Measurements from ENCODE around the gene PTEN. TPM values are rescaled to one million over a fixed set of nuclear protein-coding genes. Genes with fewer than 3 reads are reported as not detected.
"Not testable (repeated sequence)": the region's sequence is repeated elsewhere in the genome, so short reads cannot be mapped to it uniquely, and the experiment has no call there.

The PTEN gene
- total and polyA plus RNA-seq, 2 donors (not counting 3 experiments of a cell fraction or from before 2014, with no cell fraction given), result 8.0 to 76.9 TPM

GRCh38 chr10:87903396-87903795 is 40.0 kb downstream of the PTEN start:
- H3K9me3 ChIP-seq (replicated peaks; ENCODE audit: control insufficient read depth, insufficient read depth, low read length); H3K9ac ChIP-seq (replicated peaks; ENCODE audit: extremely low read depth, insufficient read depth, low read length); H3K9me1 ChIP-seq (replicated peaks; ENCODE audit: control insufficient read depth, extremely low read depth, insufficient read depth, low read length); H2AFZ ChIP-seq (ENCODE audit: low read depth, low read length); POLR2A ChIA-PET; BruUV-seq (replicated peaks); FAIRE-seq; dilution Hi-C loops (cut with MboI; ENCODE audit: extremely low pct_ligation_motif_present, low sequenced_read_pairs); H3K4me1 ChIP-seq (ENCODE audit: control insufficient read depth, extremely low read depth, insufficient read depth, low read length); H3K27me3 ChIP-seq (ENCODE audit: control insufficient read depth in 2 of 2, insufficient read depth in 2 of 2, low read length in 2 of 2); H3K27ac ChIP-seq (ENCODE audit: insufficient read depth, low read depth, low read length); H3K36me3 ChIP-seq (ENCODE audit: control insufficient read depth in 2 of 2, extremely low read depth in 1 of 2, insufficient read depth in 2 of 2, low read length in 2 of 2); DNase-seq (ENCODE audit: low read depth, low spot score); H3K4me2 ChIP-seq (ENCODE audit: insufficient read depth, low read length); H3K4me3 ChIP-seq (replicated peaks in 1 of 3; ENCODE audit: insufficient read depth in 1 of 3, low read depth in 1 of 3, low read length in 3 of 3); H4K20me1 ChIP-seq (replicated peaks; ENCODE audit: control insufficient read depth, extremely low read depth, insufficient read depth, low read length); intact Hi-C loops (cut with micrococcal nuclease): not testable (repeated sequence)
- H3K79me2 ChIP-seq (ENCODE audit: control insufficient read depth, insufficient read depth, low read length), result peaks cover 64% of the 10 kb centered on the region
- CTCF ChIA-PET, result interaction anchor here (0.7 to 1.7 kb wide), 3 partner anchors 10 to 499 kb away, joined by 3 to 4 read pairs (median 4); no protein-coding TSS in a partner anchor

DNA sequence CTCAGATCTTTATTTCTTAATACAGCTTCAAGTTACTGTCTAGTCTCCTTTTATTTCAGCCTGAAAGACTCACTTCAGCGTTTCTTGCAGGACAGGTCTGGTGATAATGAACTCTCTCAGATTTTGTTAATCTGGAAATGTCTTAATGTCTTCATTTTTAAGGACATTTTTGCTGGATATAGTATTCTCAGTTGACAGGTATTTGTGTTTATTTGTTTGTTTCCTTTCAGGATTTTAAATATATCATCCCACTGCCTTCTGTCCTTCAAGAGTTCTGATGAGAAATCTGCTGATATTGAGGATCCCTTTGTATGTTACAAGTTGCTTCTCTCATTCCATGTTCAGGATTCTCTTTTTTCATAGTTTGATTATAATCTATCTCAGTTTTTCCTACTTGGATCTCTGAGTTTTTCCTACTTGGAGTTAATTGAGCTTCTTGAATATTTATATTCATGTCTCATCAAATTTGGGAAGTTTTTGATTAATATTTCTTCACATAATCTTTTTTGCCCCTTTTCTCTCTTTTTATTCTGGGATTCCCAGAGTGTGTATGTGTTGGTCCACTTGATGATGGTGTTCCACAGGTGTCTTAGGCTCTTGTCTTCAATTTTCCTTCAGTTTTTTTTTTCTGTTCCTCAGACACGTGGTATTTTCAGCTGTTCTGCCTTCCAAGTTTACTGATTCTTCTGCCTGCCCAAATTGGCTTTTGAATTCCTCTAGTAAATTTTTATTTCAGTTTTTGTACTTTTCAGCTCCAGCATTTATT is 49.9 kb downstream of the PTEN start:
- CTCF ChIA-PET, result interaction anchor here (1.2 to 2.0 kb wide), 2 partner anchors 10 to 13 kb away, joined by 3 to 4 read pairs; no protein-coding TSS in a partner anchor
- H3K79me2 ChIP-seq (ENCODE audit: control insufficient read depth, insufficient read depth, low read length), result peaks cover 88% of the 10 kb centered on the region

More for the DNA sequence above, 49.9 kb downstream of the PTEN start:
- POLR2A ChIA-PET, result no interaction called here
- dilution Hi-C loops (cut with MboI; ENCODE audit: extremely low pct_ligation_motif_present, low sequenced_read_pairs), result no loop called here
- intact Hi-C loops (cut with micrococcal nuclease), result no loop called here
- no peak overlapping the region for H2AFZ ChIP-seq (ENCODE audit: low read depth, low read length)
- no peak overlapping the region for H3K4me3 ChIP-seq (replicated peaks in 1 of 3; ENCODE audit: insufficient read depth in 1 of 3, low read depth in 1 of 3, low read length in 3 of 3)
- TF ChIP-seq MAX (IDR thresholded peaks at IDR 0.05; ENCODE audit: insufficient read depth, insufficient read length) (no peak), EZH2 (IDR thresholded peaks at IDR 0.05; ENCODE audit: borderline replicate concordance, low read depth, low read length, severe bottlenecking) (no peak), GATA2 (IDR thresholded peaks at IDR 0.05; ENCODE audit: insufficient read depth, insufficient read length, low read depth, low read length) (no peak), CTCF (IDR thresholded peaks at IDR 0.05; ENCODE audit: extremely low read depth in 1 of 2, insufficient read depth in 1 of 2, low read depth in 1 of 2, low read length in 2 of 2) (no peak), MYC (IDR thresholded peaks at IDR 0.05; ENCODE audit: low read depth, low read length) (no peak), POLR2A (IDR thresholded peaks at IDR 0.05; ENCODE audit: low read depth, low read length) (no peak), POLR2AphosphoS5 (IDR thresholded peaks at IDR 0.05; ENCODE audit: insufficient read depth, low read depth, low read length) (no peak), FOS (IDR thresholded peaks at IDR 0.05; ENCODE audit: borderline replicate concordance, insufficient read depth, low read length) (no peak), JUN (IDR thresholded peaks at IDR 0.05; ENCODE audit: borderline replicate concordance, insufficient read depth, insufficient read length, low read depth) (no peak)
- H3K4me1 ChIP-seq (ENCODE audit: control insufficient read depth, extremely low read depth, insufficient read depth, low read length), result peaks cover 40% of the 10 kb centered on the region
- FAIRE-seq (no peak), DNase-seq (ENCODE audit: low read depth, low spot score) (no peak)
- H3K9me1 ChIP-seq (replicated peaks; ENCODE audit: control insufficient read depth, extremely low read depth, insufficient read depth, low read length), result no peaks in the 10 kb centered on the region
- no peaks in the 10 kb centered on the region for H3K9me3 ChIP-seq (replicated peaks; ENCODE audit: control insufficient read depth, insufficient read depth, low read length)
- H3K27ac ChIP-seq (ENCODE audit: insufficient read depth, low read depth, low read length), result no peak overlapping the region
- no peaks in the 10 kb centered on the region for H3K36me3 ChIP-seq (ENCODE audit: control insufficient read depth in 2 of 2, extremely low read depth in 1 of 2, insufficient read depth in 2 of 2, low read length in 2 of 2)
- no peak overlapping the region for H3K9ac ChIP-seq (replicated peaks; ENCODE audit: extremely low read depth, insufficient read depth, low read length)
- no TSS peak for BruUV-seq (replicated peaks)
- no peaks in the 10 kb centered on the region for H3K27me3 ChIP-seq (ENCODE audit: control insufficient read depth in 2 of 2, insufficient read depth in 2 of 2, low read length in 2 of 2)
- no peak overlapping the region for H3K4me2 ChIP-seq (ENCODE audit: insufficient read depth, low read length)
- no peaks in the 10 kb centered on the region for H4K20me1 ChIP-seq (replicated peaks; ENCODE audit: control insufficient read depth, extremely low read depth, insufficient read depth, low read length)
